SK-N-SH (cell line): ENCODE measurements around the gene ZNF584. TPM values are rescaled to one million over a fixed set of nuclear protein-coding genes. Genes with fewer than 3 reads are reported as not detected.

Source experiments
- CTCF ChIA-PET: fragments of 300-600, 350-600 bp; formaldehyde crosslinking; extraction: SDS; loops from one replicate; lab custom pipeline; 2021; lab: Yijun Ruan, JAX
- POLR2A ChIA-PET: fragments of 350-600 bp; sonication (Branson Sonifier 250); formaldehyde crosslinking; extraction: SDS; loops from one replicate; lab custom pipeline; 2020; ENCODE audit warnings: antibody characterized with exemption, inconsistent platforms; lab: Yijun Ruan, JAX
- DNase-seq: peaks from one replicate; pipeline ENCODE4 v3.0.0; 2012
- H2AFZ ChIP-seq: fragments of 200-600 bp; sonication (generic); 2 replicates; pipeline ENCODE4 v1.8.1; 2016; ENCODE audit warnings: antibody characterized with exemption, mild to moderate bottlenecking, low read depth
- H3F3A ChIP-seq: fragments of 200-600 bp; sonication (generic); replicated peaks from 2 replicates; pipeline ENCODE3; 2016; ENCODE audit warnings: antibody characterized with exemption, mild to moderate bottlenecking; ENCODE audit not compliant: insufficient read depth
- H3K27ac ChIP-seq, 2 experiments: fragments of 200-500 bp in 1 of 2; fragments of 200-600 bp in 1 of 2; sonication (Bioruptor generic) in 1 of 2; sonication (generic), shearing (Covaris generic) in 1 of 2; 2 replicates each; pipeline versions ENCODE4 v1.5.1 to v1.6.1; 2014 to 2016; ENCODE audit warnings: low read depth in 2 of 2, inconsistent platforms in 1 of 2, low read length in 1 of 2, mild to moderate bottlenecking in 1 of 2, mixed read lengths in 1 of 2
- H3K27me3 ChIP-seq: fragments of 200-600 bp; sonication (generic), shearing (Covaris generic); 2 replicates; pipeline ENCODE4 v1.6.1; 2016; ENCODE audit warnings: mixed run types; ENCODE audit not compliant: insufficient read depth
- H3K36me3 ChIP-seq, 2 experiments: fragments of 200-500 bp in 1 of 2; fragments of 200-600 bp in 1 of 2; sonication (Bioruptor generic) in 1 of 2; sonication (generic) in 1 of 2; replicated peaks in 1 of 2; 2 replicates each; pipeline versions ENCODE3 to v1.5.1; 2014 to 2016; ENCODE audit warnings: low read length in 1 of 2, mild to moderate bottlenecking in 1 of 2; ENCODE audit not compliant: insufficient read depth in 2 of 2, control insufficient read depth in 1 of 2
- H3K4me1 ChIP-seq, 2 experiments: fragments of 200-500 bp in 1 of 2; fragments of 200-600 bp in 1 of 2; sonication (Bioruptor generic) in 1 of 2; sonication (generic), shearing (Covaris generic) in 1 of 2; 2 replicates each; pipeline versions ENCODE4 v1.5.1 to v1.6.1; 2014 to 2016; ENCODE audit warnings: low read depth in 1 of 2, low read length in 1 of 2, mixed run types in 1 of 2; ENCODE audit not compliant: insufficient read depth in 2 of 2, control insufficient read depth in 1 of 2
- H3K4me2 ChIP-seq: fragments of 200-600 bp; sonication (generic), shearing (Covaris generic); 2 replicates; pipeline ENCODE4 v1.6.1; 2017; ENCODE audit warnings: mixed run types
- H3K4me3 ChIP-seq, 2 experiments: fragments of 200-500 bp in 1 of 2; fragments of 200-600 bp in 1 of 2; sonication (Bioruptor generic) in 1 of 2; sonication (generic), shearing (Covaris generic) in 1 of 2; 2 replicates each; pipeline versions ENCODE4 v1.5.1 to v1.8.1; 2014 to 2016; ENCODE audit warnings: low read depth in 2 of 2, inconsistent platforms in 1 of 2, low read length in 1 of 2, mild to moderate bottlenecking in 1 of 2, mixed read lengths in 1 of 2, moderate library complexity in 1 of 2
- H3K79me2 ChIP-seq: fragments of 200-600 bp; sonication (generic); 2 replicates; pipeline ENCODE4 v1.8.1; 2017; ENCODE audit warnings: mild to moderate bottlenecking; ENCODE audit not compliant: insufficient read depth
- H3K9ac ChIP-seq: fragments of 200-600 bp; sonication (generic); 2 replicates; pipeline ENCODE4 v1.6.1; 2017; ENCODE audit warnings: mixed run types
- H3K9me2 ChIP-seq: fragments of 200-600 bp; sonication (generic); 2 replicates; pipeline ENCODE4 v1.6.1; 2017; ENCODE audit warnings: mixed run types
- H3K9me3 ChIP-seq: fragments of 200-600 bp; sonication (generic); 2 replicates; pipeline ENCODE4 v1.6.1; 2017; ENCODE audit warnings: mixed run types, mild to moderate bottlenecking, moderate library complexity
- H4K20me1 ChIP-seq: fragments of 200-600 bp; sonication (generic); 2 replicates; pipeline ENCODE4 v1.6.1; 2017; ENCODE audit warnings: mild to moderate bottlenecking, mixed run types; ENCODE audit not compliant: insufficient read depth
- CTCF ChIP-seq: fragments of 200-600 bp; sonication (generic); IDR thresholded peaks from 2 replicates; pipeline ENCODE4 v1.6.1; 2017; ENCODE audit warnings: antibody characterized with exemption, mild to moderate bottlenecking, moderate library complexity
- EP300 ChIP-seq, 2 experiments: IDR thresholded peaks; 2 replicates each; pipeline versions ENCODE4 v1.4.0 to v1.6.1; 2012; ENCODE audit warnings: borderline replicate concordance in 1 of 2, low read depth in 1 of 2, low read length in 1 of 2
- FOSL2 ChIP-seq: IDR thresholded peaks from 2 replicates; pipeline ENCODE4 v1.4.0; 2012; ENCODE audit warnings: low read depth, mild to moderate bottlenecking, moderate library complexity, borderline replicate concordance
- FOXJ3 ChIP-seq: sonication (generic); formaldehyde crosslinking; IDR thresholded peaks from 2 replicates; pipeline ENCODE4 v1.5.1; 2020; ENCODE audit warnings: mild to moderate bottlenecking, missing genetic modification reagents
- FOXM1 ChIP-seq: IDR thresholded peaks from 2 replicates; pipeline ENCODE4 v1.4.0; 2012; ENCODE audit warnings: low read depth, mild to moderate bottlenecking
- GATA2 ChIP-seq: sonication (generic); formaldehyde crosslinking; IDR thresholded peaks from 2 replicates; pipeline ENCODE4 v1.5.0; 2020; ENCODE audit warnings: mild to moderate bottlenecking, missing genetic modification reagents
- MAX ChIP-seq: IDR thresholded peaks from 2 replicates; pipeline ENCODE4 v1.4.0; 2012; ENCODE audit warnings: low read depth
- MEF2A ChIP-seq: IDR thresholded peaks from 2 replicates; pipeline ENCODE4 v1.4.0; 2012; ENCODE audit warnings: low read depth, borderline replicate concordance
- NRF1 ChIP-seq: IDR thresholded peaks from 2 replicates; pipeline ENCODE4 v1.6.1; 2012; ENCODE audit warnings: low read depth, mild to moderate bottlenecking, low read length
- POLR2AphosphoS5 ChIP-seq: IDR thresholded peaks from 2 replicates; pipeline ENCODE4 v1.6.1; 2012; ENCODE audit warnings: low read depth, low read length
- RCOR1 ChIP-seq: fragments of 150-350 bp; IDR thresholded peaks from 2 replicates; pipeline ENCODE4 v1.6.1; 2017; ENCODE audit warnings: antibody characterized with exemption, low read length
- RFX5 ChIP-seq: IDR thresholded peaks from 2 replicates; pipeline ENCODE4 v1.6.1; 2012; ENCODE audit warnings: mild to moderate bottlenecking, improper control_type of control experiment, low read length
- RXRA ChIP-seq: IDR thresholded peaks from 2 replicates; pipeline ENCODE4 v1.4.0; 2012; ENCODE audit warnings: low read depth, mild to moderate bottlenecking, borderline replicate concordance
- SIN3A ChIP-seq: IDR thresholded peaks from 2 replicates; pipeline ENCODE4 v1.6.1; 2012; ENCODE audit warnings: low read depth, mild to moderate bottlenecking, low read length, moderate library complexity, borderline replicate concordance
- SMC3 ChIP-seq: IDR thresholded peaks from 2 replicates; pipeline ENCODE4 v1.6.1; 2012; ENCODE audit warnings: low read depth, low read length, improper control_type of control experiment
- TEAD4 ChIP-seq: IDR thresholded peaks from 2 replicates; pipeline ENCODE4 v1.4.0; 2012; ENCODE audit warnings: mild to moderate bottlenecking, borderline replicate concordance; ENCODE audit not compliant: insufficient read depth
- WGBS: methylation state at CpG from one replicate; pipeline ENCODE4 v1.1.6; 2017; ENCODE audit warnings: low lambda C conversion rate; 5-methylcytosine and 5-hydroxymethylcytosine counted together
- polyA plus RNA-seq, 3 experiments: library from polyadenylated mRNA; depleted of rRNA; stranded (reverse); fragments of >200 nt; gene quantifications; 2 replicates each; pipeline ENCODE4 v1.2.3, GENCODE V29; 2012
- TF ChIP-seq, protein P1 (sequence below): fragments of 150-350 bp; IDR thresholded peaks from 2 replicates; pipeline ENCODE4 v1.6.1; 2016; ENCODE audit warnings: mild to moderate bottlenecking, low read depth, low read length
- TF ChIP-seq, protein P2 (sequence below): IDR thresholded peaks from 2 replicates; pipeline ENCODE4 v1.4.0; 2012; ENCODE audit warnings: low read depth, borderline replicate concordance

ZNF584 gene
- polyA plus RNA-seq, 1 of the 3 experiments (the other 2 are of a cell fraction), result 9.4 TPM

DNA sequence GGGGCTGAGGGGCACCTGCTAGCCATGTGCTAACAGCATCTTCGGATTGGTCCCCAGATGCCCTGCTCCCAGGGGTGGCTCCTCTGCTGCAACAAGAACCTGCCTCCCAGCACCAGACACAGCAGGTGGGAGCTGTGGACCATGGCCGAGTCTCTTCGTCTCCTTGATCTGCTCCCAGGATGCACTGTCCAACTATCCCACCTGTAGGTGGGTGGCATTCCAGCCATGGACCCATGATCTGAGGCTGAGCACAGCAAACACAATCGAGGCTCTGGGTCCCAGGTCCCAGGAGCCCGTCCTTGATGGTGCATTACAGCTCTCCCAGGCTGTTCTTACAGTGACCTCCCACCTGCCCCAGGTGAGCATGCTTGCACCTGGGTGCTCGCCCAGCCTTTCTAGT is 29.2 kb upstream of the ZNF584 start:
- H3K27me3 ChIP-seq, result no peaks in the 10 kb centered on the region
- peaks cover 12% of the 10 kb centered on the region for H3F3A ChIP-seq
- H3K9ac ChIP-seq, result no peak overlapping the region
- ChIA-PET CTCF (interaction anchor here (1.7 kb wide), 1 partner anchor 139 kb away, joined by 3 read pairs; no protein-coding TSS in a partner anchor), POLR2A (interaction anchor here (0.9 to 1.3 kb wide), 3 partner anchors 17 to 29 kb away, joined by 3 to 7 read pairs (median 3); partner anchors contain the start of genes ZNF497 and ZNF584)
- no peaks in the 10 kb centered on the region for H3K9me2 ChIP-seq
- H3K79me2 ChIP-seq, result peaks cover 19% of the 10 kb centered on the region
- H3K4me3 ChIP-seq, result no peak overlapping the region
- H3K27ac ChIP-seq, result no peak overlapping the region
- 66% methylated on average over 4 of the region's 6 CpGs for WGBS
- TF ChIP-seq TEAD4, result no peak
- TF ChIP-seq RXRA, result no peak
- TF ChIP-seq EP300 (IDR thresholded peaks at IDR 0.05; ENCODE audit: borderline replicate concordance in 1 of 2, low read depth in 1 of 2, low read length in 1 of 2), result no peak
- no peak for TF ChIP-seq POLR2AphosphoS5
- TF ChIP-seq RCOR1, result no peak
- TF ChIP-seq, protein P1, sequence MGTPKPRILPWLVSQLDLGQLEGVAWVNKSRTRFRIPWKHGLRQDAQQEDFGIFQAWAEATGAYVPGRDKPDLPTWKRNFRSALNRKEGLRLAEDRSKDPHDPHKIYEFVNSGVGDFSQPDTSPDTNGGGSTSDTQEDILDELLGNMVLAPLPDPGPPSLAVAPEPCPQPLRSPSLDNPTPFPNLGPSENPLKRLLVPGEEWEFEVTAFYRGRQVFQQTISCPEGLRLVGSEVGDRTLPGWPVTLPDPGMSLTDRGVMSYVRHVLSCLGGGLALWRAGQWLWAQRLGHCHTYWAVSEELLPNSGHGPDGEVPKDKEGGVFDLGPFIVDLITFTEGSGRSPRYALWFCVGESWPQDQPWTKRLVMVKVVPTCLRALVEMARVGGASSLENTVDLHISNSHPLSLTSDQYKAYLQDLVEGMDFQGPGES, result no peak
- no peak for TF ChIP-seq FOXM1
- TF ChIP-seq NRF1, result no peak
- no peak for TF ChIP-seq MAX
- TF ChIP-seq, protein P2, sequence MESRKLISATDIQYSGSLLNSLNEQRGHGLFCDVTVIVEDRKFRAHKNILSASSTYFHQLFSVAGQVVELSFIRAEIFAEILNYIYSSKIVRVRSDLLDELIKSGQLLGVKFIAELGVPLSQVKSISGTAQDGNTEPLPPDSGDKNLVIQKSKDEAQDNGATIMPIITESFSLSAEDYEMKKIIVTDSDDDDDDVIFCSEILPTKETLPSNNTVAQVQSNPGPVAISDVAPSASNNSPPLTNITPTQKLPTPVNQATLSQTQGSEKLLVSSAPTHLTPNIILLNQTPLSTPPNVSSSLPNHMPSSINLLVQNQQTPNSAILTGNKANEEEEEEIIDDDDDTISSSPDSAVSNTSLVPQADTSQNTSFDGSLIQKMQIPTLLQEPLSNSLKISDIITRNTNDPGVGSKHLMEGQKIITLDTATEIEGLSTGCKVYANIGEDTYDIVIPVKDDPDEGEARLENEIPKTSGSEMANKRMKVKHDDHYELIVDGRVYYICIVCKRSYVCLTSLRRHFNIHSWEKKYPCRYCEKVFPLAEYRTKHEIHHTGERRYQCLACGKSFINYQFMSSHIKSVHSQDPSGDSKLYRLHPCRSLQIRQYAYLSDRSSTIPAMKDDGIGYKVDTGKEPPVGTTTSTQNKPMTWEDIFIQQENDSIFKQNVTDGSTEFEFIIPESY, result no peak
- TF ChIP-seq GATA2 (CRISPR knock-in tag), result no peak
- TF ChIP-seq RFX5, result no peak
- TF ChIP-seq FOSL2, result no peak
- no peak for TF ChIP-seq SIN3A
- TF ChIP-seq CTCF, result no peak
- TF ChIP-seq FOXJ3 (CRISPR knock-in tag), result no peak
- TF ChIP-seq MEF2A, result no peak
- no peak for TF ChIP-seq SMC3
- DNase-seq, result no peak
- H3K4me1 ChIP-seq, result peaks cover 5 to 18% of the 10 kb centered on the region in 2 experiments; a peak in 1 of 4 replicates
- H3K4me2 ChIP-seq, result peak overlapping the region; percentile 98; the same call in 1 of the 2 replicates
- H2AFZ ChIP-seq, result no peak overlapping the region
- H3K9me3 ChIP-seq, result no peaks in the 10 kb centered on the region
- no peaks in the 10 kb centered on the region for H4K20me1 ChIP-seq
- no peaks in the 10 kb centered on the region for H3K36me3 ChIP-seq
